IPS-NIHi11 (cell line): ENCODE measurements around the gene JAG2.
A peak's percentile ranks its signal among the peaks of the same experiment; 100 is the strongest.

Source experiments
- DNase-seq: peaks from one replicate; pipeline ENCODE4 v3.0.0; 2012; ENCODE audit warnings: mixed read lengths, low spot score

The JAG2 gene

GRCh38 chr14:105203701-105204100, 35.1 kb upstream of the JAG2 start:
- no peak for DNase-seq

- peak; percentile 92 for DNase-seq
These were observed 34.5 kb upstream of the JAG2 start for GRCh38 chr14:105203057-105203531.

GRCh38 chr14:105201925-105202513, 33.4 kb upstream of the JAG2 start:
- DNase-seq: no peak

GRCh38 chr14:105201156-105201924, 32.8 kb upstream of the JAG2 start:
- DNase-seq: peak; percentile 67

GRCh38 chr14:105200641-105201040, 32.1 kb upstream of the JAG2 start:
- no peak for DNase-seq

GRCh38 chr14:105200074-105200473, 31.5 kb upstream of the JAG2 start:
- no peak for DNase-seq

GRCh38 chr14:105199093-105199492, 30.5 kb upstream of the JAG2 start:
- no peak for DNase-seq

- no peak for DNase-seq
These were observed 30.0 kb upstream of the JAG2 start for GRCh38 chr14:105198588-105198987.

GRCh38 chr14:105197211-105197641, 28.6 kb upstream of the JAG2 start:
- DNase-seq: no peak

- peak; percentile 78 for DNase-seq
These were observed 27.8 kb upstream of the JAG2 start for GRCh38 chr14:105196265-105196960.

- no peak for DNase-seq
These were observed 27.1 kb upstream of the JAG2 start for GRCh38 chr14:105195522-105196264.

- no peak for DNase-seq
These were observed 26.5 kb upstream of the JAG2 start for GRCh38 chr14:105195051-105195450.

- DNase-seq: no peak
These were observed 25.6 kb upstream of the JAG2 start for GRCh38 chr14:105193916-105194782.

- no peak for DNase-seq
These were observed 24.5 kb upstream of the JAG2 start for GRCh38 chr14:105192866-105193731.

GRCh38 chr14:105187935-105188524, 19.5 kb upstream of the JAG2 start:
- DNase-seq: peak; percentile 63

GRCh38 chr14:105187116-105187515, 18.5 kb upstream of the JAG2 start:
- no peak for DNase-seq

- no peak for DNase-seq
These were observed 17.4 kb upstream of the JAG2 start for GRCh38 chr14:105185973-105186372.

GRCh38 chr14:105185001-105185400, 16.4 kb upstream of the JAG2 start:
- DNase-seq: no peak

- no peak for DNase-seq
These were observed 15.9 kb upstream of the JAG2 start for GRCh38 chr14:105184461-105184860.
